Measurements from ENCODE around the gene TUBGCP6.

DNA sequence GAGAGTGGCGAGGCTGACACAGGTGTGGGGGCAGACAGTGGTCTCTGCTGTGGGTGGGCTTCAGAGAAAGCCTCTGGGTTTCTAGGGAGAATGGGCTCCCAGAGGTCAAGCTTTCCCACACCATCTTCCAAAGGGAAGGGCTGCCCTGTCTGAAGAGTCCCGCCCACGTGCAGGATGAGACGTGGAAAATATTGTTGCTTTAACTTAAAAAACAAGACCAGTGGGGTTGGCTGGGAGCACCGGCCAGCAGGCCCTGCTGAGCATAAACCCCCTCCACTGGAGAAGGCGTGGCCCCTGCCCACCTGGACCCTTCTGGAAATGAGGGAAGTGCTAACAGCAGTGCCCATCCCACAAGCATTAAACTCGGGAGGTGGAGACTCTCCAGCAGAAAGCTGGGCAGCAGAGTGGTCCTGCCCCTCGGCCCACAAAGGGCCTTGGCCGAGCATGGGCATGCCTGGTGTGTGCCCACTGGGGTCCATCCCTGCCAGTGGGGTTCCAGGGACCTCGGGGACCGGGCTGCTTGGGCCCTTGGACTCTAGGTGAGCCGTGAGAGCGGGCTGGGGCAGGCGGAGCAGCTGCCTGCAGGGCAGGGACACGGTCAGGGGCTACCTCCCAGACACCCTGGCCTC lies 28.7 kb downstream of the TUBGCP6 start:
- TF ChIP-seq CTCF (IDR thresholded peaks at IDR 0.05) (no peak), POLR2A (IDR thresholded peaks at IDR 0.05) (no peak)

All from stomach (tissue), 4 donors.